H1 (cell line): Measurements from ENCODE around the gene ZNF576.

Experiments used
- BACH1 ChIP-seq: IDR thresholded peaks from 2 replicates; pipeline ENCODE4 v1.6.1; 2012; ENCODE audit warnings: low read length, improper control_type of control experiment
- CHD2 ChIP-seq: IDR thresholded peaks from 2 replicates; pipeline ENCODE4 v1.6.1; 2012; ENCODE audit warnings: low read length, improper control_type of control experiment
- EP300 ChIP-seq, 2 experiments: IDR thresholded peaks; 1 replicate in 1 of 2; 2 replicates in 1 of 2; pipeline ENCODE4 v1.6.1; 2011 to 2012; ENCODE audit warnings: low read depth in 2 of 2, low read length in 2 of 2, mild to moderate bottlenecking in 2 of 2, borderline replicate concordance in 1 of 2, inconsistent platforms in 1 of 2, moderate library complexity in 1 of 2
- EZH2 ChIP-seq: fragments of 200-600 bp; sonication (generic); IDR thresholded peaks from 2 replicates; pipeline ENCODE4 v1.7.1; 2012; ENCODE audit warnings: low read depth, mild to moderate bottlenecking, moderate library complexity, low read length, inconsistent platforms; ENCODE audit not compliant: severe bottlenecking
- POLR2AphosphoS5 ChIP-seq: IDR thresholded peaks from 2 replicates; pipeline ENCODE4 v1.6.1; 2011; ENCODE audit warnings: low read depth, low read length
- RBBP5 ChIP-seq: IDR thresholded peaks from 2 replicates; pipeline ENCODE4 v1.7.1; 2012; ENCODE audit warnings: low read depth, mild to moderate bottlenecking, inconsistent platforms, low read length, moderate library complexity, borderline replicate concordance
- SIN3A ChIP-seq, 2 experiments: IDR thresholded peaks in 1 of 2; conservative IDR thresholded peaks in 1 of 2; 2 replicates each; pipeline ENCODE4 v1.6.1; 2011 to 2012; ENCODE audit warnings: low read length in 2 of 2, improper control_type of control experiment in 1 of 2, low read depth in 1 of 2, mild to moderate bottlenecking in 1 of 2
- SIX5 ChIP-seq: IDR thresholded peaks from 2 replicates; pipeline ENCODE4 v1.6.1; 2011; ENCODE audit warnings: mild to moderate bottlenecking, low read depth, low read length
- SP1 ChIP-seq: IDR thresholded peaks from 2 replicates; pipeline ENCODE4 v1.6.1; 2011; ENCODE audit warnings: low read depth, low read length
- SUZ12 ChIP-seq: fragments of 200-600 bp; sonication (generic); IDR thresholded peaks from 2 replicates; pipeline ENCODE4 v1.6.1; 2012; ENCODE audit warnings: mild to moderate bottlenecking, inconsistent platforms, low read length, moderate library complexity, mixed read lengths
- TBP ChIP-seq: IDR thresholded peaks from 2 replicates; pipeline ENCODE4 v1.6.1; 2011; ENCODE audit warnings: low read depth, low read length, improper control_type of control experiment
- TF ChIP-seq, protein P1 (sequence below), 3 experiments: IDR thresholded peaks; 1 replicate in 2 of 3; 2 replicates in 1 of 3; pipeline versions ENCODE4 v1.5.1 to v1.6.1; 2011; ENCODE audit warnings: low read length in 3 of 3, mild to moderate bottlenecking in 3 of 3, inconsistent platforms in 2 of 3, low read depth in 1 of 3, moderate library complexity in 1 of 3; ENCODE audit not compliant: insufficient read depth in 1 of 3; ENCODE audit errors: control extremely low read depth in 1 of 3
- TF ChIP-seq, protein P2 (sequence below): IDR thresholded peaks from 2 replicates; pipeline ENCODE4 v1.6.1; 2011; ENCODE audit warnings: low read length, improper control_type of control experiment

DNA sequence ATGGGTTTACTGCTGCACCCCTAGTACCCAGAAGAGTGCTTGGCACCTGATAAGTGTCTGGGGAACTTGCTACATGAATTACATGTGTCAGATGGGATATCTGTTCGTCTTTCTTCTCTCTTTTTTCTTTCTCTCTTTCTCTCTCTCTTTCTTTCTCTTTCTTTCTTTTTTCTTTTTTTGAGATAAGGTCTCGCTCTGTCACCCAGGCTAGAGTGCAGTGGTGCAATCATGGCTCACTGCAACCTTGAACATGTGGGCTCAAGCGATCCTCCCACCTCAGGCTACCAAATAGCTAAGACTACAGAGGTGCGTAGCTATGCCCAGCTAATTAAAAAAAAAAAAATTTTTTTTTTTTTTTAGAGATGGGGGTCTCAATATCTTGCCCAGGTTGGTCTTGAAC lies 37.1 kb downstream of the ZNF576 start:
- TF ChIP-seq, protein P1, sequence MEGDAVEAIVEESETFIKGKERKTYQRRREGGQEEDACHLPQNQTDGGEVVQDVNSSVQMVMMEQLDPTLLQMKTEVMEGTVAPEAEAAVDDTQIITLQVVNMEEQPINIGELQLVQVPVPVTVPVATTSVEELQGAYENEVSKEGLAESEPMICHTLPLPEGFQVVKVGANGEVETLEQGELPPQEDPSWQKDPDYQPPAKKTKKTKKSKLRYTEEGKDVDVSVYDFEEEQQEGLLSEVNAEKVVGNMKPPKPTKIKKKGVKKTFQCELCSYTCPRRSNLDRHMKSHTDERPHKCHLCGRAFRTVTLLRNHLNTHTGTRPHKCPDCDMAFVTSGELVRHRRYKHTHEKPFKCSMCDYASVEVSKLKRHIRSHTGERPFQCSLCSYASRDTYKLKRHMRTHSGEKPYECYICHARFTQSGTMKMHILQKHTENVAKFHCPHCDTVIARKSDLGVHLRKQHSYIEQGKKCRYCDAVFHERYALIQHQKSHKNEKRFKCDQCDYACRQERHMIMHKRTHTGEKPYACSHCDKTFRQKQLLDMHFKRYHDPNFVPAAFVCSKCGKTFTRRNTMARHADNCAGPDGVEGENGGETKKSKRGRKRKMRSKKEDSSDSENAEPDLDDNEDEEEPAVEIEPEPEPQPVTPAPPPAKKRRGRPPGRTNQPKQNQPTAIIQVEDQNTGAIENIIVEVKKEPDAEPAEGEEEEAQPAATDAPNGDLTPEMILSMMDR (IDR thresholded peaks at IDR 0.05; ENCODE audit: control extremely low read depth in 1 of 3, insufficient read depth in 1 of 3, low read depth in 1 of 3, low read length in 3 of 3) = no peak
- TF ChIP-seq SUZ12 = no peak
- TF ChIP-seq EP300 (IDR thresholded peaks at IDR 0.05; ENCODE audit: borderline replicate concordance in 1 of 2, low read depth in 2 of 2, low read length in 2 of 2) = no peak
- TF ChIP-seq SIX5 = no peak
- no peak for TF ChIP-seq POLR2AphosphoS5
- no peak for TF ChIP-seq SP1
- no peak for TF ChIP-seq TBP
- TF ChIP-seq BACH1 = no peak
- TF ChIP-seq CHD2 = no peak
- no peak for TF ChIP-seq EZH2
- no peak for TF ChIP-seq SIN3A (conservative IDR thresholded peaks at IDR 0.05 in 1 of 2, IDR thresholded peaks at IDR 0.05 in 1 of 2; ENCODE audit: low read depth in 1 of 2, low read length in 2 of 2)
- TF ChIP-seq, protein P2, sequence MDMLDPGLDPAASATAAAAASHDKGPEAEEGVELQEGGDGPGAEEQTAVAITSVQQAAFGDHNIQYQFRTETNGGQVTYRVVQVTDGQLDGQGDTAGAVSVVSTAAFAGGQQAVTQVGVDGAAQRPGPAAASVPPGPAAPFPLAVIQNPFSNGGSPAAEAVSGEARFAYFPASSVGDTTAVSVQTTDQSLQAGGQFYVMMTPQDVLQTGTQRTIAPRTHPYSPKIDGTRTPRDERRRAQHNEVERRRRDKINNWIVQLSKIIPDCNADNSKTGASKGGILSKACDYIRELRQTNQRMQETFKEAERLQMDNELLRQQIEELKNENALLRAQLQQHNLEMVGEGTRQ = no peak
- no peak for TF ChIP-seq RBBP5
